SU-DHL-6 (cell line): ENCODE results near the gene LIM2.

Experiments
- CTCF ChIP-seq: fragments of 200-600 bp; sonication (generic); IDR thresholded peaks from one replicate; pipeline ENCODE4 v1.5.1; 2017; ENCODE audit warnings: antibody characterized with exemption, mild to moderate bottlenecking, low read length, moderate library complexity; ENCODE audit not compliant: insufficient read depth, poor library complexity, severe bottlenecking
- EZH2phosphoT487 ChIP-seq: fragments of 200-600 bp; sonication (generic), shearing (Covaris generic); conservative IDR thresholded peaks from 2 replicates; pipeline ENCODE4 v1.6.1; 2018; ENCODE audit warnings: mild to moderate bottlenecking, antibody characterized with exemption, low read length, moderate library complexity, mixed read lengths

- TF ChIP-seq CTCF (no peak), EZH2phosphoT487 (no peak)
Measured at GRCh38 chr19:51339313-51339686, 48.5 kb downstream of the LIM2 start.
